Gastroesophageal sphincter (tissue), 4 donors: Measurements from ENCODE around the gene CHCHD6. TPM values are rescaled to one million over a fixed set of nuclear protein-coding genes. Genes with fewer than 3 reads are reported as not detected.

Experiments used
- ATAC-seq: fragments of 150-250 bp; one replicate; pipeline ENCODE4 v1.9.1; 2016; ENCODE audit warnings: mild to moderate bottlenecking, moderate library complexity
- H3K27ac ChIP-seq, 4 donors: fragments of 200-600 bp; sonication (generic) in 3 of 4; 1 replicate in 3 of 4; 2 replicates in 1 of 4; pipeline ENCODE4 v1.5.1; 2016 to 2019
- H3K27me3 ChIP-seq: fragments of 200-600 bp; sonication (generic); one replicate; pipeline ENCODE4 v1.5.1; 2019
- H3K36me3 ChIP-seq, 2 donors: fragments of 200-600 bp; sonication (generic); one replicate each; pipeline ENCODE4 v1.5.1; 2019; ENCODE audit warnings: control low read depth in 1 of 2
- H3K4me1 ChIP-seq, 3 donors: fragments of 200-600 bp; sonication (generic); 1 replicate in 2 of 3; 2 replicates in 1 of 3; pipeline ENCODE4 v1.5.1; 2016 to 2019; ENCODE audit warnings: control low read depth in 2 of 3
- H3K4me3 ChIP-seq, 2 donors: fragments of 200-600 bp; sonication (generic); one replicate each; pipeline ENCODE4 v1.5.1; 2019; ENCODE audit warnings: mild to moderate bottlenecking in 1 of 2, moderate library complexity in 1 of 2
- H3K9me3 ChIP-seq, 3 donors: fragments of 200-600 bp; sonication (generic); one replicate each; pipeline ENCODE4 v1.5.1; 2017 to 2019; ENCODE audit warnings: control low read depth in 2 of 3
- CTCF ChIP-seq, 4 experiments: fragments of 200-600 bp in 2 of 4; fragments of 450-650 bp in 2 of 4; sonication (generic) in 1 of 4; IDR thresholded peaks; one replicate each; pipeline ENCODE4 v1.5.1; 2017 to 2019; ENCODE audit warnings: antibody characterized with exemption in 4 of 4, mild to moderate bottlenecking in 2 of 4, moderate library complexity in 2 of 4
- EP300 ChIP-seq: sonication (generic); formaldehyde crosslinking; IDR thresholded peaks from one replicate; pipeline ENCODE4 v1.6.1; 2017; ENCODE audit warnings: antibody characterized with exemption, mild to moderate bottlenecking
- POLR2A ChIP-seq, 2 donors: fragments of 450-650 bp; IDR thresholded peaks; one replicate each; pipeline ENCODE4 v1.6.1; 2017; ENCODE audit warnings: antibody characterized with exemption in 2 of 2, mild to moderate bottlenecking in 2 of 2, moderate library complexity in 1 of 2
- POLR2AphosphoS5 ChIP-seq: sonication (generic); formaldehyde crosslinking; IDR thresholded peaks from one replicate; pipeline ENCODE4 v1.6.1; 2017; ENCODE audit warnings: antibody characterized with exemption
- WGBS, 2 donors: methylation state at CpG; one replicate each; pipeline ENCODE4 v1.1.5; 2018; ENCODE audit warnings: low coverage in 1 of 2; 5-methylcytosine and 5-hydroxymethylcytosine counted together
- total RNA-seq, 4 donors: library from RNA; depleted of rRNA; stranded (reverse); fragments of >200 nt; gene quantifications; one replicate each; pipeline ENCODE4 v1.1.0, GENCODE V29; 2016

Gene CHCHD6
- total RNA-seq, 4 donors from 2014 or later = 8.5 to 37.2 (median 15.2) TPM

GRCh38 chr3:126912491-126913195 is 208.6 kb downstream of the CHCHD6 start:
- WGBS, 2 donors = 87 to 96% methylated on average over 3 to 4 of the region's 12 CpGs

GRCh38 chr3:126913524-126913923 is 209.5 kb downstream of the CHCHD6 start:
- TF ChIP-seq CTCF (IDR thresholded peaks at IDR 0.05) (no peak), POLR2AphosphoS5 (no peak), EP300 (no peak), POLR2A (IDR thresholded peaks at IDR 0.05) (no peak)
- 60% methylated on average over 1 of the region's 6 CpGs; no CpG with 5 or more reads in 1 of the 2 donors for WGBS, 2 donors

More at GRCh38 chr3:126912491-126913195, 208.6 kb downstream of the CHCHD6 start:
- Histone ChIP-seq H3K36me3 (peaks cover 0 to 23% of the 10 kb centered on the region in 2 donors), H3K27me3 (no peaks in the 10 kb centered on the region), H3K9me3 (no peaks in the 10 kb centered on the region), H3K4me3 (no peak overlapping the region), H3K4me1 (peaks cover 0 to 6% (median 0%) of the 10 kb centered on the region in 3 donors), H3K27ac (no peak overlapping the region)
- no peak for ATAC-seq
- TF ChIP-seq CTCF (IDR thresholded peaks at IDR 0.05) = no peak
- TF ChIP-seq EP300 = no peak
- TF ChIP-seq POLR2AphosphoS5 = no peak
- no peak for TF ChIP-seq POLR2A (IDR thresholded peaks at IDR 0.05)

GRCh38 chr3:126914226-126914625 is 210.2 kb downstream of the CHCHD6 start:
- Histone ChIP-seq H3K27me3 (no peaks in the 10 kb centered on the region), H3K36me3 (peaks cover 0 to 23% of the 10 kb centered on the region in 2 donors), H3K9me3 (no peaks in the 10 kb centered on the region), H3K4me3 (no peak overlapping the region), H3K4me1 (peaks cover 0 to 6% (median 0%) of the 10 kb centered on the region in 3 donors), H3K27ac (no peak overlapping the region)
- TF ChIP-seq POLR2AphosphoS5 (no peak), POLR2A (IDR thresholded peaks at IDR 0.05) (no peak), CTCF (IDR thresholded peaks at IDR 0.05) (no peak), EP300 (no peak)
- no peak for ATAC-seq
- WGBS, 2 donors = 76 to 94% methylated on average over 6 of the region's 7 CpGs

More at GRCh38 chr3:126913524-126913923, 209.5 kb downstream of the CHCHD6 start:
- Histone ChIP-seq H3K4me1 (peaks cover 0 to 6% (median 0%) of the 10 kb centered on the region in 3 donors), H3K27me3 (no peaks in the 10 kb centered on the region), H3K9me3 (no peaks in the 10 kb centered on the region), H3K36me3 (peaks cover 0 to 23% of the 10 kb centered on the region in 2 donors), H3K4me3 (no peak overlapping the region), H3K27ac (no peak overlapping the region)
- no peak for ATAC-seq

GRCh38 chr3:126915015-126915414 is 211.0 kb downstream of the CHCHD6 start:
- no peak for ATAC-seq
- TF ChIP-seq POLR2A (IDR thresholded peaks at IDR 0.05) (no peak), EP300 (no peak), POLR2AphosphoS5 (no peak), CTCF (IDR thresholded peaks at IDR 0.05) (no peak)
- Histone ChIP-seq H3K36me3 (peaks cover 0 to 23% of the 10 kb centered on the region in 2 donors), H3K4me3 (no peak overlapping the region), H3K4me1 (peaks cover 0 to 6% (median 0%) of the 10 kb centered on the region in 3 donors), H3K27me3 (no peaks in the 10 kb centered on the region), H3K27ac (no peak overlapping the region), H3K9me3 (no peaks in the 10 kb centered on the region)
- WGBS, 2 donors = 100% methylated on average over 1 of the region's 4 CpGs; no CpG with 5 or more reads in 1 of the 2 donors

GRCh38 chr3:126916546-126916945 is 212.5 kb downstream of the CHCHD6 start:
- no peaks in the 10 kb centered on the region for H3K4me1 ChIP-seq
- no peak overlapping the region for H3K27ac ChIP-seq
- 85 to 100% methylated on average over 1 to 2 of the region's 4 CpGs for WGBS, 2 donors
- peaks cover 0 to 23% of the 10 kb centered on the region in 2 donors for H3K36me3 ChIP-seq
- no peak for ATAC-seq
- no peak overlapping the region for H3K4me3 ChIP-seq
- H3K9me3 ChIP-seq = no peaks in the 10 kb centered on the region
- H3K27me3 ChIP-seq = no peaks in the 10 kb centered on the region
- TF ChIP-seq CTCF (IDR thresholded peaks at IDR 0.05) (no peak), POLR2A (IDR thresholded peaks at IDR 0.05) (no peak), POLR2AphosphoS5 (no peak), EP300 (no peak)
